Measurements from ENCODE around the gene HELQ. TPM values are rescaled to one million over a fixed set of nuclear protein-coding genes. Genes with fewer than 3 reads are reported as not detected.
"Not testable (repeated sequence)": the region's sequence is repeated elsewhere in the genome, so short reads cannot be mapped to it uniquely, and the experiment has no call there.

Gene HELQ, protein sequence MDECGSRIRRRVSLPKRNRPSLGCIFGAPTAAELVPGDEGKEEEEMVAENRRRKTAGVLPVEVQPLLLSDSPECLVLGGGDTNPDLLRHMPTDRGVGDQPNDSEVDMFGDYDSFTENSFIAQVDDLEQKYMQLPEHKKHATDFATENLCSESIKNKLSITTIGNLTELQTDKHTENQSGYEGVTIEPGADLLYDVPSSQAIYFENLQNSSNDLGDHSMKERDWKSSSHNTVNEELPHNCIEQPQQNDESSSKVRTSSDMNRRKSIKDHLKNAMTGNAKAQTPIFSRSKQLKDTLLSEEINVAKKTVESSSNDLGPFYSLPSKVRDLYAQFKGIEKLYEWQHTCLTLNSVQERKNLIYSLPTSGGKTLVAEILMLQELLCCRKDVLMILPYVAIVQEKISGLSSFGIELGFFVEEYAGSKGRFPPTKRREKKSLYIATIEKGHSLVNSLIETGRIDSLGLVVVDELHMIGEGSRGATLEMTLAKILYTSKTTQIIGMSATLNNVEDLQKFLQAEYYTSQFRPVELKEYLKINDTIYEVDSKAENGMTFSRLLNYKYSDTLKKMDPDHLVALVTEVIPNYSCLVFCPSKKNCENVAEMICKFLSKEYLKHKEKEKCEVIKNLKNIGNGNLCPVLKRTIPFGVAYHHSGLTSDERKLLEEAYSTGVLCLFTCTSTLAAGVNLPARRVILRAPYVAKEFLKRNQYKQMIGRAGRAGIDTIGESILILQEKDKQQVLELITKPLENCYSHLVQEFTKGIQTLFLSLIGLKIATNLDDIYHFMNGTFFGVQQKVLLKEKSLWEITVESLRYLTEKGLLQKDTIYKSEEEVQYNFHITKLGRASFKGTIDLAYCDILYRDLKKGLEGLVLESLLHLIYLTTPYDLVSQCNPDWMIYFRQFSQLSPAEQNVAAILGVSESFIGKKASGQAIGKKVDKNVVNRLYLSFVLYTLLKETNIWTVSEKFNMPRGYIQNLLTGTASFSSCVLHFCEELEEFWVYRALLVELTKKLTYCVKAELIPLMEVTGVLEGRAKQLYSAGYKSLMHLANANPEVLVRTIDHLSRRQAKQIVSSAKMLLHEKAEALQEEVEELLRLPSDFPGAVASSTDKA
- 10 to 100 TPM in 5 of 6 donors, 1 to 10 TPM in 1; 8.9 to 26.2 (median 14.6) TPM for total RNA-seq

DNA sequence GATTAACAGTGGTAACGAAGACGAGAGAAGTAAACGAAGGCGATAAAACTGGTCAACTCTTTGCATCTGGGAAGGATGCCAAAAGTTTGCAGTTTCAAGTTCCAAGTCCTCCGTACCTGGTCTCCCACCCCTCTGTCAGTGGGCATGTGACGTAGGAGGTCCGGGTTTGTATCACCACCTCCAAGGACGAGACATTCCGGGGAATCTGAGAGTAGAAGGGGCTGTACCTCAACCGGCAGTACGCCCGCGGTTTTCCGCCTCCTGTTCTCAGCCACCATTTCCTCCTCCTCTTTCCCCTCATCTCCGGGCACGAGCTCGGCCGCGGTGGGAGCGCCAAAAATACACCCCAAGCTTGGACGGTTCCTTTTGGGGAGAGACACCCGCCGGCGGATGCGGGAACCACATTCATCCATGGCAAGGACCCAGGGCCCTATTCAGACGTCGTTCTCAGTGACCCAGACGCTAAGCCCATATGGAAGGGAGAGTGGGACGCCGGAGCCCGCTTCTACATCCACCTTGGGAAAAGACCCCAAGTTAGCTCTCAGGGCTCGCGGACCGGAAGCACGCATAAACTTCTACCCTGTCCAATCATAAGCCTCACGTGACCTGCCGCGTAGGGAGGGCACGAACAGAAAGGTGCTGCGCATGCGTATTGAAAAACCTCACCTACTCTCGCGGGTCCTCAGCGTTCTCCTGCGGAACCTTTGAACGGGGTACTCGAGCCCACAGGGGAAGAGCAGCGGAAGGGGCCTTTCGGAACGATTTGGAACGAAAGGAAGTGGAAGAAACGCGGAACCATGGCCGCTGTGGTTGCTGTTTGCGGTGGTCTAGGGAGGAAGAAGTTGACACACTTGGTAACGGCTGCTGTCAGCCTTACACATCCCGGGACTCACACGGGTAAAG, at the start of gene HELQ, which contains the start of gene MRPS18C:
Gene HELQ, minus strand, starts transcription at position 543 of the 903 bp plus-strand sequence. Its CDS starts 130 bp downstream, at position 413.
Gene MRPS18C, plus strand, starts transcription at position 778 of the 903 bp plus-strand sequence. Its CDS starts 20 bp downstream, at position 798.
- H3K4me1 ChIP-seq: peaks cover 20 to 31% (median 24%) of the 10 kb centered on the region in 4 donors
- WGBS, 2 donors: 0 to 1% methylated on average over 32 to 58 of the region's 58 CpGs
- H3K4me3 ChIP-seq: peak within 1 kb of the TSS; percentile 56 to 82 (median 74)
- ATAC-seq (ENCODE audit: low FRiP score in 2 of 2) (peak; percentile 97 to 98), DNase-seq (peak; percentile 88 to 98)
- no peaks in the 10 kb centered on the region for H3K27me3 ChIP-seq
- peaks cover 0 to 40% (median 13%) of the 10 kb centered on the region in 4 donors for H3K36me3 ChIP-seq
- H3K9me3 ChIP-seq: no peaks in the 10 kb centered on the region
- peak within 1 kb of the TSS; percentile 96 to 98 (median 97) for H3K27ac ChIP-seq
- TF ChIP-seq CTCF (IDR thresholded peaks at IDR 0.05) (peak in 4 of 6 experiments; percentile 40 to 59 (median 40)), EP300 (IDR thresholded peaks at IDR 0.05) (peak in 1 of 4 donors; percentile 19), POLR2A (IDR thresholded peaks at IDR 0.05) (peak in 3 of 4 donors; percentile 74 to 92 (median 84)), POLR2AphosphoS5 (IDR thresholded peaks at IDR 0.05) (peak; percentile 85 to 94)

GRCh38 chr4:83504996-83505395, 49.4 kb upstream of the HELQ start:
- H3K4me1 ChIP-seq: no peaks in the 10 kb centered on the region
- DNase-seq (peak in 1 of 2 donors; percentile 27), ATAC-seq (ENCODE audit: low FRiP score in 2 of 2) (no peak)
- no peaks in the 10 kb centered on the region for H3K36me3 ChIP-seq
- no peaks in the 10 kb centered on the region for H3K27me3 ChIP-seq
- no peak for TF ChIP-seq POLR2A (IDR thresholded peaks at IDR 0.05)
- TF ChIP-seq EP300 (IDR thresholded peaks at IDR 0.05): no peak
- TF ChIP-seq POLR2AphosphoS5 (IDR thresholded peaks at IDR 0.05): no peak
- TF ChIP-seq CTCF (IDR thresholded peaks at IDR 0.05): no peak
- H3K27ac ChIP-seq: peak overlapping the region in 1 of 4 donors; percentile 49
- 68 to 75% methylated on average over 10 of the region's 10 CpGs for WGBS, 2 donors
- no peak overlapping the region for H3K4me3 ChIP-seq
- H3K9me3 ChIP-seq: no peaks in the 10 kb centered on the region

DNA sequence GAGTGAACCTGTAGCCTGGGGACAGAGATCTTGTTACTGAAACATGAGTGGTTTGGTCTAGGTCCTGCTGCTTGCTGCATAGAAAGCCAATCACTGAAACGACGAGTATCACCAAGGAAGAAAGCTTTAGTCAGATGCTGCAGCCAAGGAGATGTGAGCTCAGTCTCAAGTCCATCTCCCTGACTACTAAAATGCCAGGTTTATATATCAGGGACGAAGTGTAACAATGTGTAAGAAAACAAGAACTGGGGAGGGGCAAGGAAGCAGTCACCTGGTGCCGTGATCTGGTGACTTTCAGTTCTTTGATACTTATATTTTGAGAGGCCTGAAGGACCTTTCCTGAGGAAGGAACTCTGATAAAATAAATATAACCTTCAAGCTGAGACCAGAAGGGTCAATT, 48.9 kb upstream of the HELQ start:
- H3K27ac ChIP-seq: peak overlapping the region in 2 of 4 donors; percentile 5 to 23
- no peak overlapping the region for H3K4me3 ChIP-seq
- no peaks in the 10 kb centered on the region for H3K36me3 ChIP-seq
- H3K9me3 ChIP-seq: no peaks in the 10 kb centered on the region
- 34 to 64% methylated on average over 4 of the region's 4 CpGs for WGBS, 2 donors
- TF ChIP-seq POLR2AphosphoS5 (IDR thresholded peaks at IDR 0.05) (no peak), CTCF (IDR thresholded peaks at IDR 0.05) (no peak), POLR2A (IDR thresholded peaks at IDR 0.05) (no peak), EP300 (IDR thresholded peaks at IDR 0.05) (no peak)
- H3K27me3 ChIP-seq: no peaks in the 10 kb centered on the region
- no peaks in the 10 kb centered on the region for H3K4me1 ChIP-seq
- ATAC-seq (ENCODE audit: low FRiP score in 2 of 2) (no peak), DNase-seq (peak in 1 of 2 donors; percentile 33)

GRCh38 chr4:83503974-83504373, 48.4 kb upstream of the HELQ start:
- Histone ChIP-seq H3K9me3 (no peaks in the 10 kb centered on the region), H3K27me3 (no peaks in the 10 kb centered on the region), H3K27ac (peak overlapping the region in 2 of 4 donors; percentile 5 to 23), H3K4me1 (no peaks in the 10 kb centered on the region), H3K36me3 (no peaks in the 10 kb centered on the region), H3K4me3 (no peak overlapping the region)
- TF ChIP-seq CTCF (IDR thresholded peaks at IDR 0.05) (no peak), POLR2A (IDR thresholded peaks at IDR 0.05) (no peak), POLR2AphosphoS5 (IDR thresholded peaks at IDR 0.05) (no peak), EP300 (IDR thresholded peaks at IDR 0.05) (no peak)
- ATAC-seq (ENCODE audit: low FRiP score in 2 of 2) (no peak), DNase-seq (no peak)

DNA sequence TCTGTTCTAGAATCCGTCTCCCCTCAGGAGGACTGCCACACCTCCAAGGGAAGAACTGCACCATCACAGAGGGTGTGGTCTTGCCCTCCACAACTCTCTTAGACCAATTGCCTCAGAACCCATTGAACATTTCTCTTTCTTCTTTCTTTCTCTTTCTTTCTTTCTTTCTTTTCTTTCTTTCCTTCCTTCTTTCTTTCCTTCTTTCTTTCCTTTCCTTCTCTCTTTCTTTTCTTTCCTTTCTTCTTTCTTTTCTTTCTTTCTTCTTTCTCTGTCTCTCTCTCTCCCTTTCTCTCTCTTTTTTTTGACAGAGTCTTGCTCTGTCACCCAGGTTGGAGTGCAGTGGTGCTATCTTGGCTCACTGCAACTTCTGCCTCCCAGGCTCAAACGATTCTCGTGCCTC, 46.0 kb upstream of the HELQ start:
- H3K36me3 ChIP-seq; ATAC-seq (ENCODE audit: low FRiP score in 2 of 2): not testable (repeated sequence)
- 89 to 95% methylated on average over 3 of the region's 3 CpGs for WGBS, 2 donors

More for the DNA sequence above, 46.0 kb upstream of the HELQ start:
- not testable (repeated sequence) for H3K9me3 ChIP-seq, H3K4me3 ChIP-seq, H3K27me3 ChIP-seq, DNase-seq, H3K27ac ChIP-seq, H3K4me1 ChIP-seq
